Measurements from ENCODE around the gene SLC10A2.

Gene SLC10A2

DNA sequence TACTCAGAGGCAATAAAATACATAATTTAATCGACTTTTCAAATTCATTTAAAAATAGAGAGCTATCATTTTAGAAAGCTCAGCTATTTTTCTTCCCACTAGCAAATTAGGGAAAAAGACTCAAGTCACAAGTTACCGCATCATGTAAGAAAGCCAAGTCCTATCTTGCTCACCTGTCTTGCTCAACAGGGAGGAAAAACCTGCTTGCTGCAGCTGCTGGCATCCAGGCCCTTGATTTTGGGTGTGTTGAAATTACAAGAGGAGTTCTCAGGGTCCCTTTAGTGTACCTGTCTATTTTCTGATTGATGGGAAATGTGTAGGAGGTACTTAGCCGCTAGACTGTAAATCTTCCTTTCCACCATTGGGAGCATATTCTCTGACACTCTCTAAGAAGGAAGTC lies 22.2 kb downstream of the SLC10A2 start:
- DNase-seq = no peak

DNA sequence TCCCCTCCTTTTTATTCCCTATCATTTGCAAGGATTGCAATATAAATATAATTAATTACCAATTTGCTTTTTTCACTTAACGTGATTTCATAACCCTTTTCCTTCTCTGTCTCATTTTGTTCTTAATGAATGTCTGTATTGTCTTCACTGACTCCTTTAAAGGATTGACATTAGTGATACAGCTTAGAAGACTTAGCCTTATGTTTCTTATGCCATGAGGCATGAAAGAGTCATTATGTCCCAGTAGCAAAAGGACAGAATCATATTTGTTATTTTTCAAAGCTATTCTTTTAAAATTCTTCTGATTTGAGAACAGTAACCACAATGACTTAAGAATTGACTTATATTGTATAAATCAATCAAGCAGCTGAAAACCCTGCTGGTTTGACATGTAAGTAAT lies 26.2 kb downstream of the SLC10A2 start:
- DNase-seq = no peak

- DNase-seq = peak; percentile 33
Observed at GRCh38 chr13:103039183-103039582, 27.0 kb downstream of the SLC10A2 start.

DNA sequence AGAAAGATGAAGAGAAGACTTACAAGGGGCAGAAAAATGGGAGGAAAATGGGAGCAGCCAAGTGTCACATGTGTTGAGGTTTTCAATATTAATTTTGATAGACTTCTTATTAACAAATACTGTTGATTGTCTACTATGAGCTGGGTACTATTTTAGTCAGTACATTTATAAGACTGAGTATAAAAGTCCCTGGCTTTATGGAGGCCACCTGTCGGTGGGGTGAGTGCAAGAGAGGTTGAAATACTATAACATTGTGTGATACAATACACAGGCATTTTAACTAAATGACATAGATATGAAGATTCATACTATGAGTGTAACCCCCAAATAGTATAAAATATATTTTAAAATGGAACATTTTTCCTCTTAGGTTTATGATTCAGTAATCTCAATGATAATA lies 29.9 kb downstream of the SLC10A2 start:
- no peak for DNase-seq

- DNase-seq = no peak
Observed at GRCh38 chr13:103033999-103034398, 32.2 kb downstream of the SLC10A2 start.

- peak; percentile 24 for DNase-seq
Observed at GRCh38 chr13:103031332-103031873, 34.8 kb downstream of the SLC10A2 start.

DNA sequence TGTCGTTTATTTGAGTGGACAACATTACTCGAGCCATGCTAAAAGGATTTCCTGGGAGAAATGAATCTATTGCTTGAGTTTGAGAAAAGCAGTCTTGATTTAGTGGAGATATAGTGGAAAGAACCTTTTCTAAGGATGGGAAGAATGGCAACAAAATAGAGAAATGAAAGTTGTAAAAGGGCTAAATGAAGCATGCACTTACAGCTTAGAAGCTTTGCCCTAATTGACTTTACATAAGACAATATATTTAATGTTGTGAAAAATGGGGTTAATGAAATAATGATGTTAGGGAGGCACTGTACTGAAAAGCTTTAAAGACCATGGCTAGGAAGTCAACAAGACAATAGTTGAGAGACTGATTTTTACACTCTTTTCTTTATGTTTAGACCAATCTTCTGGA lies 35.4 kb downstream of the SLC10A2 start:
- DNase-seq = no peak

- no peak for DNase-seq
Observed at GRCh38 chr13:103029798-103030197, 36.4 kb downstream of the SLC10A2 start.

- DNase-seq = no peak
Observed at GRCh38 chr13:103022336-103022735, 43.9 kb downstream of the SLC10A2 start.

DNA sequence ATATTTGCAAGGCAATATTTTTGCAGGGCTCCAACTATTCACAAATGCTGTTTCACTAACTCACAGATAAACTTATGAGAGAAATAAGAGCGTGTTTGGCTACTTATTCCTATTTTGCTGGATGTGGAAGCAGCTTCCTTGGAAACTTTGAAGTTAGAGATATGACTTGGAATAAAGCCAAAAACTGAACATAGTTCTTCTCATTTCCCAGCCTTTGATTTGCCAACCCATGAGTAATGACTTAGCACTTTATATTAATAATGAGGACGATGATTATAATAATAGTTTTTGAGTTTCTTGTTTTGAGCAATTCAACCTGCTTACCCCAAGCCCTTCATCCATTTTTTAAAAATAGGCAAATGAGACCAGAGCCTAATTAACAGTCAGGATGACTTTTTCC lies 47.7 kb downstream of the SLC10A2 start:
- no peak for DNase-seq

- DNase-seq = no peak
Observed at GRCh38 chr13:103012646-103013045, 53.6 kb downstream of the SLC10A2 start.

DNA sequence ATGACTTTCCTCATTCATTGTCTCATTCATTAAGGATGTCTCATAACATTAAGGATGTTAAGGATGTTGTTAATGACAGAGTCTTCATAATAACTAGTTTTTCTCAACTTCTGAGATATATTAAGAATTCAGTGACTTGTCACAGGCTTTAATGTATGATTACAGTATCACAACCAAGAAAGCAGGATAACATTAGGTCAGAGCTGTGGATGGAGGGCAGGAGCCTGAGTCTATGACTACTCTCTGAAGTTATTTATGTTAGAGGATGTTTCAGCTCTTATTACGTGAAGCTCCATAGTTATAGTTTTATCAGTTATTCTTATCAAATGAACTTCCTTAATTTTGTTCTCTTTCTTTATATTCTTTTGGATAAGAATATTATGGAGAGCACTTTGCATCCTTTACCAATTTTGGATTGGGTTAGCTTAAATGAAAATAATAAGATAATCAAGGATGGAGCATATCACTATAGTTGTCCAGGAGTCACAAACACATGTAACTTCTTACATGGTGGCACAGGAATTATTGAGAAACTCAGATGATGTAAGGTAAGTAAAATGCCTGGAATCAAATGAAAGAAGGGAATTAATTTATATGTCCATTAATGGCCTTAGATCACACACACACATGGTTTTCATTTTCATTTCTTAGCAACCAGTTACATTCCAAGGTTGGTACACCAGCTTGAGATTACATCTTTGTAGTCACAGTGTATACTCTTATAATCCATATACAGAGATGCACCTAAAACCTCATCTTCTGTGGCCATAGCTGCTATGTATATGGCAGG lies 57.0 kb downstream of the SLC10A2 start:
- no peak for DNase-seq

DNA sequence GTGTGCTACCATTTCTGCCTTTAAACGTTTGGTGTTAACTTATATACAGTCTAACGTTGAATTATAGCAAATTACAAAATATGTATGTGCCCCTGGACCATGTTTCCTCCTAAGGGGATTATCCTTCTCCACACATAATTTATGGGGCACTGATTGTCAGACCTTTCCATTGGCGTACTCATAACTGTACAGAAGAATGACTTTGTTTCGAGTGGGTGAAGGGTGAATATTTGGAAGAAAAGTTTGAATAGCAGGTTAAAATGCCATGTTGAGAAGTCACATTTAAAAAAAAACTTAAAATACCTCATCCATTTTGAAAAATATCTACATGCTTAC lies 58.8 kb downstream of the SLC10A2 start:
- no peak for DNase-seq

DNA sequence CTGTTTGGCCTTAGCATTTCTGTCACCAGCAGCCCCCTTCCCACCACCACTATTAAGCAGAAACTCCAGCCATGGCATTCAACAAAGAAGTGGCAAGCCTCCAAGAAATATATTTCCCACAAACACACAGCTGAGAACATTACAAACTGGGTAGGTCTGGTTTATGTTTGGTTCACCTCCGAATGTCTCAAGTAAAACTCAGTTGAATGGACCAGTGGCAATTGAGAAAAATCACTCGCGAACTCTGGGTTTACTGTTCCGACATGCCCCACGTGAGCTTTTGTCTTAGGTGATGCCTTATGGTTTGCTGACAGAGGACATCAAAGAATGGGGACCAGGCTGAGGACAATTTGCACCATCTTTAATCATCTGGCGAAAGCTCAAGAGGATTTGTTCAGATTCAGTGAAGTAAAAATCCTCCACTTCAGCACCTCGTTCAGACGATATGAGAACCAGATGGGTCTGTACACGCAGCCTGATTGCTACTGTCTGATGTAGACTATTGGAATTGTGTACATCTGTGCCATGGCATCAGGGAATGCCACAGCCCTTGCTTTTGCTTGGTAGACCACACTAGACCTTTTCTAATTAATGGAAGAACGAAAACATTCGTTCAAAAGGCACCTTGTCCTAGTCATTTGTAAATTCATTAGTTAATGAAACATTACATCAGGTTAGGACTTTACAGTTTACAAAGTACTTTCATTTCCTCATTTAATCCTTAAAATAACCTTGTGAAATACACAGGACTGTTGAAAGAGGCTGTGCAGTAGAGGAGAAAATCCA lies 59.4 kb downstream of the SLC10A2 start:
- DNase-seq = peak; percentile 36

DNA sequence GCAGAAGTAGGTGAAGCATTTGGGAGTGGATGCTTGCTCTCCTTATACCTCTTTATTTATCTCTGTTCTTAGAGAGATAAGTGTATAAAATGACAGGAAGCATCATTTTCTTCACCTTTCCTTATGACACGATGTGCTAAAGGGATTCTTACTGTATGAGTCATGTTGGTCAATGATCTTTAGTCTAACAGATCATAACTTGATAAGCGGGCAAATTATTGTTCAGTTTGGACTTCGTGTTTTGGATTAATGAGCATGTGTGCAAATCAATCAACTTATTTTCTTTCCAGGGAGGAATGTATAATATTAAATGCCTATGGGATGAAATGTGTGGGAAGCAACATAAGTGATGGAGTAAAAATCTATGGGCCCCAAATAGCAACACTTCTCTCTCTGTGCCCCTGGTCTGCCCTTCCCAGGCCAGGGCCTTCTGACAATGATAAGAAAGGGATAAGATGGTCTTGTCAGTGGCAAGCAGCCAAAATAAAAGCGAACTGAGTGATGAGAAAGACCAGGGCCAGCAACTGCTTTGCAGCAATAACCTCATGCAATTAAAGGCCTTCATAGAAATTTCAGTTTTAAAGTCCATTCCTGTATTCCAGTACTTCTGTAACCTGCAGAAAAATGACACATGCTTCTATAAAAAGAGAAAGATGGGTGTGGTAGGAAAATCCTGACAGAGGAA lies 61.4 kb downstream of the SLC10A2 start:
- no peak for DNase-seq

- DNase-seq = no peak
Observed at GRCh38 chr13:103003631-103004030, 62.6 kb downstream of the SLC10A2 start.

GRCh38 chr13:103002279-103002678 lies 63.9 kb downstream of the SLC10A2 start:
- DNase-seq = no peak

- no peak for DNase-seq
Observed at GRCh38 chr13:103000157-103000556, 66.1 kb downstream of the SLC10A2 start.

DNA sequence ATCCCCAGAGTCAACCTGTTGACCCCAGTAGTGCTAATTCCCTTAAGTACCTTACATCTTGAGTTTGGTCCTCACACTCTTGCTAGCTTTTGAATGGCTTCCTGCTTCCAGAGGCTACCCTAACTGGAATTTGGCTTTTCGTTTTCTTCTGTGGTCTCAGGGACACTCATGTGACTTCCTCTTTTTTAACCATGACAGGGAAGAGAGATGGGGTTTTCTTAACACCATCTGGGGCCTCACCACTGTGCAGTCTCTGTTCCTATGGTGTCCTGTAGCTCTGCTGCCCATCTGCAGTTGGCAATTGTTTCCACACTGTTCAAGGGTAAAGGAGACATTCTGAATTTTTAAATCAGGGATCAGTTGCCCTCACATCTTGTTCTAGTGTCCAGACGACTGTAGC lies 66.7 kb downstream of the SLC10A2 start:
- DNase-seq = no peak
